GM13977 (cell line): ENCODE measurements around the gene EPB41L4A.

Source experiments
- DNase-seq: peaks from one replicate; pipeline ENCODE4 v3.0.0; 2012; ENCODE audit warnings: low spot score
- in situ Hi-C: fragments of 300-500 bp; cut with MboI; formaldehyde crosslinking; loops from one replicate; pipeline ENCODE4 v1.12.0; 2022; ENCODE audit warnings: low sequenced_read_pairs, low pct_unique_long_range_greater_than_20kb, mixed read lengths, inconsistent platforms; ENCODE audit not compliant: unreplicated experiment
- TF ChIP-seq, protein P1 (sequence below): IDR thresholded peaks from 2 replicates; pipeline ENCODE4 v1.5.1; 2012; ENCODE audit warnings: mild to moderate bottlenecking, control low read depth; ENCODE audit not compliant: insufficient read depth; ENCODE audit errors: extremely low read depth, missing control alignments

Gene EPB41L4A

DNA sequence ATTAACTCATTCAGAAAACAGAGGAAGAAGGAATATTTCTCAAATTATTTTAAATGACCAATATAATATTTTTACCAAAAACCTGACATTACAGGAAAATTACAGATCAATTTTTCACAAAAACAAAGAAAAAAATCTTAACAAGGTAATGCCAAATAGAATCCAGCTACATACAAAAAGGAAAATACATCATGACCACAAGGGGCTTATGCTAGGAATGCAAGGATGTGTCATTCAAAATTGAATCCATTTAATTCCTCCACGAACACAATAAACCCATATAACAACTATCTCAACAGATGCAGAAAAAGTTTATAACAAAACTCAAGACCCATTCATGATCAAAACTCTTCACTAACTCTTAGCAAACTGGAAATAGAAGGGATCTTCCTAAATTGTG lies 239.8 kb downstream of the EPB41L4A start:
- TF ChIP-seq, protein P1, sequence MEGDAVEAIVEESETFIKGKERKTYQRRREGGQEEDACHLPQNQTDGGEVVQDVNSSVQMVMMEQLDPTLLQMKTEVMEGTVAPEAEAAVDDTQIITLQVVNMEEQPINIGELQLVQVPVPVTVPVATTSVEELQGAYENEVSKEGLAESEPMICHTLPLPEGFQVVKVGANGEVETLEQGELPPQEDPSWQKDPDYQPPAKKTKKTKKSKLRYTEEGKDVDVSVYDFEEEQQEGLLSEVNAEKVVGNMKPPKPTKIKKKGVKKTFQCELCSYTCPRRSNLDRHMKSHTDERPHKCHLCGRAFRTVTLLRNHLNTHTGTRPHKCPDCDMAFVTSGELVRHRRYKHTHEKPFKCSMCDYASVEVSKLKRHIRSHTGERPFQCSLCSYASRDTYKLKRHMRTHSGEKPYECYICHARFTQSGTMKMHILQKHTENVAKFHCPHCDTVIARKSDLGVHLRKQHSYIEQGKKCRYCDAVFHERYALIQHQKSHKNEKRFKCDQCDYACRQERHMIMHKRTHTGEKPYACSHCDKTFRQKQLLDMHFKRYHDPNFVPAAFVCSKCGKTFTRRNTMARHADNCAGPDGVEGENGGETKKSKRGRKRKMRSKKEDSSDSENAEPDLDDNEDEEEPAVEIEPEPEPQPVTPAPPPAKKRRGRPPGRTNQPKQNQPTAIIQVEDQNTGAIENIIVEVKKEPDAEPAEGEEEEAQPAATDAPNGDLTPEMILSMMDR: no peak
- DNase-seq: no peak
- in situ Hi-C loops: loop anchor here (25.0 kb wide), 1 partner anchor 233 kb away; the partner anchor contains the start of gene EPB41L4A

DNA sequence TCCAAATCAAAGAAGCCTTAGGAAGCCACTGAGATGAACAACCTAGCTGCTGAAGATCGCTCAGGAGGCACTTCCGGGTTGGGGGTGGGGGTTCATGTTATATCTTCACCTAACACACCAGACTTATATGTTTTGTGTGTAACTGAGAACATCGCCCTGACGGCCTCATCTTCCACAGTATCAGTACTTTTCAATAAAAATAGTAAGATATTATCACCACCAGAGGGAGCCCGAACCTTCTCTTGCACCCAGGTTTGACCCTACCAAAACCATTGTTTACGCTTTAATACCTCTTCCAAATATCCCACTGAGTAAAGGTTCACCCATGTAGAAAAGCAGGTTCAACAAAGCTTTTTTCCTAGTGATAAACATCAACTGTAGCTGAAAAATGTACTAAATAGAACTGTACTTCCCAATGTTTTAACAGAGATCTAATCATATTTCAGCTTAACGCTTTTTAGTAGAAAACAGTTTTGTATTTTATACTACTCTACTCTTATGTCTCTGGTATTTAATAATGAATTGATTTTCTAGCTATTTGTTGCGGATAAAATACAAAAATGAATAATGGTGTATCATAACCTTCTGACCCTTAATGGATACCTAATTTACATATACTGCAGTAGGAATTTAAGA lies 244.0 kb downstream of the EPB41L4A start:
- in situ Hi-C loops: loop anchor here (25.0 kb wide), 1 partner anchor 237 kb away; the partner anchor contains the start of gene EPB41L4A
- TF ChIP-seq, protein P1: peak; percentile 58
- DNase-seq: peak; percentile 43

DNA sequence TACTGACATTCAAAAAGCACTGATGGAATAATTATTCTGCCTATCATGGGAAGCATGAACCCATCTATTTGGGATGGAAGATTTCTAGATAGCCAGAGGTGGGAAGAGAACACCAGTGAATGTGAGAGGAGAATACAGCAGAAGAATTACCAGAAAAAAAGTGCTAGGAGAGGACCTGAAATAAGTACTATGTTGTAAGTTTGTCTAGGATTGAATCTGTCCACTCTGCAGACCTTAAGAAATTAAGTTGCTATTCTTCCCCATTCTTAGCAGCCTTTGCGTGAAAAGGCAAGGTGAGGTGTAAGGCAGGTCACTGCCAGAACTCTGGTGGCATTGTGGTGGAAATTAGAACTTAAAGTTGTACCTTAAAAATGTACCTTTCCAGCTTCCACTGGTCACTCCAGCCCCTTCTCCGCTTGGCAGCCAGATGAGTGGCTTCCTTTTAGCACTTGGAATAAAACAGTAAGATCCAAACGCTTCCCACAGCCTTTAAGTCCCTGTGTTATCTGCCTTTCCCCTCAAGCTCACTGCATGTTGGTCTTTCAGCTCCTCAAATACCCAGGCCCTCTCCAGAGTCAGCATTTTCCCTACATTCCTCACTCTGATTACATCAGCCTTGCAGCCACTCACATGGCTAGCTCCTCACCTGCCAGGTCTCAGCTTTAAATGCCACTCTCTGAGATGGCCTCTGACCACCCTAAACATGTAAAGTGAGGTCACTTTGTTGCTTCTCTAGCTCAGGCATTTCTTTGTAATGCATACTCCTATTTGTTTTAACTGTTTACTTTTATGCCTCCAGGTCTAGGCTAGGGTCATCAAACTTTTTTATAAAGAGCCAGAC lies 253.0 kb downstream of the EPB41L4A start:
- no peak for DNase-seq
- in situ Hi-C loops: no loop called here
- TF ChIP-seq, protein P1: no peak

DNA sequence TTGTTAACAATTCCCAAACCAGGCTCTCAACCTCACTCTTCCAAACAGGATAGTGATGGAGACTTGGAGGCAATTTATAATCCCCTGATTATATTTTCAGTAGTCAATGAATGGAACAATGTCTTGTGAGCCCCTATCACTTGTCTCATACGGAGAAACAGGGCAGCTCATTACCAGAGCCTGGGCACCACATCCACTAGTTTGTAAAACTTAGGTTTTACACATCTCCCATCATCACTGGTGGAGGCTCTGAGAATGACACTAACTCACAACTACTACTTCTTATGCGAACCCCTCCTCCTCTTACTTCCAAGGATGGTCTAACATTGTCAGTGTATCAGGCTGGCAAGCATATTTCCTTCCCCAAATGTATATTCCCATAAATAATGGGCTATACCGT lies 253.7 kb downstream of the EPB41L4A start:
- in situ Hi-C loops: no loop called here
- no peak for DNase-seq
- TF ChIP-seq, protein P1: no peak

DNA sequence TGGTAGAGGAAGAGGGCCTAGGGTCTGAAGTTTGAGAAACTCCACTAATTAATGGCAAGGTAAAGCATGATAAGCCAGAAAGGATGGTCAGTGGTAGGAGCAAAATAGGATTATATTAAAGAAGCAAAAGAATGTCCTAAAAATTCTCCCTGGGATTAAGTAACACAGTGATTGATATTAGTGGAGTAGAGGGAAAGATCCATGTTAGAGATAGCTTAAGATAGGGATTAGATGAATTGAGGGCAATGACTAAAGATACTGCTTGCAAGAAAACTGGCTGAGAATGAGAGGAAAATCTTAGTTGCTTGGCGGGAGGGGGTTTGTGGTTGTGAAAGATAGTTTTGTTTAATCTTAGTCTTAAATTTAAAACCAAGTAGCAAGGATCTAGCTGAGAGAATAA lies 255.6 kb downstream of the EPB41L4A start:
- TF ChIP-seq, protein P1: no peak
- no peak for DNase-seq
- in situ Hi-C loops: no loop called here

DNA sequence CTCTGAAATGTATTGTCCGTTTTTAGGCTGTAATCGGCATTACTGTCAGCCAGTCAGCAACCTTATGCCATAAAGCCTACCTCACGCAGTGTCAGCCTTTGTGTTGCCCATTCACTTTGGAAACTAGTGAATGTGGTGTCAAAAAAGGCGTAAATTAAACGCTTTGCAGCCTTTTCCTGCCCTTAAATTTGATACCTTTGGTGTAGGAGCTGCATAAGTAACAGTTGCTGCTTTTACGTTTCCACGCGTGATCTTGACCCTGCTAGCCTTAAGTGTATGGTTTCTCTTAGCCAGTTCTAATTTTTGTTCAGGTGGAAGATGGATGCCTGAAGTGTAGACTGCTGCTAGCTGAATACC lies 257.7 kb downstream of the EPB41L4A start:
- in situ Hi-C loops: no loop called here
- no peak for DNase-seq
- TF ChIP-seq, protein P1: no peak
